H9 (cell line): ENCODE results near the gene UBL4A. TPM values are rescaled to one million over a fixed set of nuclear protein-coding genes. Genes with fewer than 3 reads are reported as not detected.

Experiments used
- DNase-seq: peaks from one replicate; pipeline ENCODE4 v3.0.0-alpha.2; 2017
- H2AFZ ChIP-seq: one replicate; pipeline ENCODE4 v1.6.1; 2013; ENCODE audit warnings: mild to moderate bottlenecking, low read length, control low read depth, moderate library complexity
- H2AK5ac ChIP-seq: 2 replicates; pipeline ENCODE4 v1.6.1; 2013; ENCODE audit warnings: low read length, control low read depth, mixed read lengths; ENCODE audit not compliant: insufficient read length
- H2BK120ac ChIP-seq: one replicate; pipeline ENCODE4 v1.6.1; 2013; ENCODE audit warnings: low read depth, mild to moderate bottlenecking, low read length, control low read depth, inconsistent platforms; ENCODE audit not compliant: poor library complexity, severe bottlenecking
- H2BK12ac ChIP-seq: 2 replicates; pipeline ENCODE4 v1.6.1; 2013; ENCODE audit warnings: low read length, control low read depth, mixed read lengths, low read depth; ENCODE audit not compliant: insufficient read length
- H2BK15ac ChIP-seq: 2 replicates; pipeline ENCODE4 v1.6.1; 2013; ENCODE audit warnings: low read depth, low read length, control low read depth
- H2BK20ac ChIP-seq: one replicate; pipeline ENCODE4 v1.6.1; 2013; ENCODE audit warnings: low read depth, mild to moderate bottlenecking, low read length, control low read depth, inconsistent platforms; ENCODE audit not compliant: poor library complexity, severe bottlenecking
- H2BK5ac ChIP-seq: 2 replicates; pipeline ENCODE4 v1.6.1; 2013; ENCODE audit warnings: low read length, control low read depth, mixed read lengths; ENCODE audit not compliant: insufficient read length
- H3K14ac ChIP-seq: 2 replicates; pipeline ENCODE4 v1.6.1; 2013; ENCODE audit warnings: low read length, control low read depth; ENCODE audit not compliant: insufficient read depth
- H3K18ac ChIP-seq: 2 replicates; pipeline ENCODE4 v1.6.1; 2013; ENCODE audit warnings: low read depth, mild to moderate bottlenecking, mixed read lengths, low read length, control low read depth; ENCODE audit not compliant: insufficient read length
- H3K23ac ChIP-seq: 2 replicates; pipeline ENCODE4 v1.6.1; 2013; ENCODE audit warnings: low read length, control low read depth, mixed read lengths, low read depth; ENCODE audit not compliant: insufficient read length
- H3K23me2 ChIP-seq: 2 replicates; pipeline ENCODE4 v1.6.1; 2013; ENCODE audit warnings: low read depth, mild to moderate bottlenecking, mixed read lengths, low read length, control low read depth; ENCODE audit not compliant: insufficient read length, poor library complexity, severe bottlenecking
- H3K27ac ChIP-seq: 2 replicates; pipeline ENCODE4 v1.5.1; 2013; ENCODE audit warnings: low read length, control low read depth, mixed read lengths, low read depth; ENCODE audit not compliant: insufficient read length
- H3K27me3 ChIP-seq: 2 replicates; pipeline ENCODE4 v1.6.1; 2013; ENCODE audit warnings: low read length, control low read depth, inconsistent platforms; ENCODE audit not compliant: insufficient read depth
- H3K4ac ChIP-seq: 2 replicates; pipeline ENCODE4 v1.6.1; 2013; ENCODE audit warnings: low read depth, mild to moderate bottlenecking, control low read depth, inconsistent platforms, low read length, moderate library complexity
- H3K4me1 ChIP-seq: 2 replicates; pipeline ENCODE4 v1.6.1; 2013; ENCODE audit warnings: low read length, control low read depth, inconsistent platforms; ENCODE audit not compliant: insufficient read depth
- H3K4me2 ChIP-seq: 2 replicates; pipeline ENCODE4 v1.6.1; 2013; ENCODE audit warnings: low read length, control low read depth, mixed read lengths; ENCODE audit not compliant: insufficient read length, insufficient read depth
- H3K56ac ChIP-seq: 2 replicates; pipeline ENCODE4 v1.6.1; 2013; ENCODE audit warnings: low read depth, mild to moderate bottlenecking, mixed read lengths, low read length, control low read depth; ENCODE audit not compliant: insufficient read length
- H3K79me1 ChIP-seq: 2 replicates; pipeline ENCODE4 v1.6.1; 2013; ENCODE audit warnings: low read depth, mild to moderate bottlenecking, moderate library complexity, low read length, control low read depth, inconsistent platforms; ENCODE audit not compliant: insufficient read depth, poor library complexity, severe bottlenecking
- H3K79me2 ChIP-seq: 2 replicates; pipeline ENCODE4 v1.6.1; 2013; ENCODE audit warnings: low read length, control low read depth, inconsistent platforms; ENCODE audit not compliant: insufficient read depth
- H3K9ac ChIP-seq: 2 replicates; pipeline ENCODE4 v1.6.1; 2013; ENCODE audit warnings: low read length, control low read depth, mixed read lengths; ENCODE audit not compliant: insufficient read length; ENCODE audit errors: extremely low read depth
- H3K9me3 ChIP-seq: one replicate; pipeline ENCODE4 v1.6.1; 2013; ENCODE audit warnings: low read depth, low read length, inconsistent platforms; ENCODE audit not compliant: control insufficient read depth
- H3T11ph ChIP-seq: one replicate; pipeline ENCODE4 v1.6.1; 2013; ENCODE audit warnings: mild to moderate bottlenecking, low read length, control low read depth, inconsistent platforms
- H4K20me1 ChIP-seq: one replicate; pipeline ENCODE4 v1.6.1; 2013; ENCODE audit not compliant: control insufficient read depth, insufficient read length, insufficient read depth
- H4K5ac ChIP-seq: 2 replicates; pipeline ENCODE4 v1.6.1; 2013; ENCODE audit warnings: low read depth, mild to moderate bottlenecking, mixed read lengths, low read length, control low read depth; ENCODE audit not compliant: insufficient read length
- H4K8ac ChIP-seq: replicated peaks from 2 replicates; pipeline ENCODE4 v1.6.1; 2013; ENCODE audit warnings: low read length, control low read depth, mixed read lengths, low read depth; ENCODE audit not compliant: insufficient read length
- H4K91ac ChIP-seq: 2 replicates; pipeline ENCODE4 v1.6.1; 2013; ENCODE audit warnings: low read depth, mild to moderate bottlenecking, moderate library complexity, mixed read lengths, low read length, control low read depth; ENCODE audit not compliant: insufficient read length
- H3K27ac Mint-ChIP-seq, 3 experiments: 2 replicates in 2 of 3; 3 replicates in 1 of 3; pipeline ENCODE4 v1.8.0; 2020 to 2021; ENCODE audit warnings: mixed read lengths in 3 of 3, mild to moderate bottlenecking in 1 of 3, moderate library complexity in 1 of 3
- H3K27me3 Mint-ChIP-seq: 2 replicates; pipeline ENCODE4 v1.8.0; 2021; ENCODE audit warnings: low read depth, mild to moderate bottlenecking, moderate library complexity, mixed read lengths
- H3K36me3 Mint-ChIP-seq, 3 experiments: 2 replicates in 2 of 3; 3 replicates in 1 of 3; pipeline ENCODE4 v1.8.0; 2020 to 2021; ENCODE audit warnings: low read depth in 3 of 3, mixed read lengths in 3 of 3; ENCODE audit not compliant: insufficient read depth in 1 of 3
- H3K4me1 Mint-ChIP-seq, 2 experiments: 2 replicates each; pipeline ENCODE4 v1.8.0; 2020; ENCODE audit warnings: mixed read lengths in 2 of 2
- H3K4me3 Mint-ChIP-seq, 2 experiments: 2 replicates in 1 of 2; 3 replicates in 1 of 2; pipeline ENCODE4 v1.8.0; 2020 to 2021; ENCODE audit warnings: mild to moderate bottlenecking in 2 of 2, mixed read lengths in 2 of 2, moderate library complexity in 1 of 2
- H3K9me3 Mint-ChIP-seq, 2 experiments: 2 replicates in 1 of 2; 3 replicates in 1 of 2; pipeline ENCODE4 v1.8.0; 2020; ENCODE audit warnings: mild to moderate bottlenecking in 2 of 2, mixed read lengths in 2 of 2, moderate library complexity in 1 of 2
- CTCF ChIP-seq: fragments of 200-600 bp; sonication (generic); conservative IDR thresholded peaks from 3 replicates; pipeline ENCODE4 v1.8.0; 2021; ENCODE audit warnings: antibody characterized with exemption, mild to moderate bottlenecking
- WGBS: extraction: QIAGEN DNeasy Blood & Tissue Kit; methylation state at CpG from one replicate; pipeline ENCODE4 v1.1.7; 2013; ENCODE audit warnings: missing lambda C conversion rate, low lambda C conversion rate, mixed read lengths; ENCODE audit not compliant: insufficient read length; ENCODE audit errors: extremely low coverage; 5-methylcytosine and 5-hydroxymethylcytosine counted together
- total RNA-seq: library from RNA; stranded (reverse); gene quantifications from 2 replicates; pipeline ENCODE4 v1.2.1, GENCODE V29; 2021

Gene UBL4A
- total RNA-seq, 1 experiment from 2014 or later: 30.9 TPM

GRCh38 chrX:154484255-154485149, 1.9 kb downstream of the UBL4A start:
- Histone ChIP-seq H3K27ac (no peak overlapping the region), H2BK15ac (no peak overlapping the region), H4K20me1 (no peaks in the 10 kb centered on the region), H3K79me1 (no peaks in the 10 kb centered on the region), H2BK120ac (no peak overlapping the region), H3K4ac (no peak overlapping the region), H2BK5ac (no peak overlapping the region), H4K8ac (no peak overlapping the region), H3K9ac (no peak overlapping the region), H3K9me3 (peaks cover 49% of the 10 kb centered on the region), H3K14ac (no peak overlapping the region), H2AFZ (no peak overlapping the region), H3K23ac (no peak overlapping the region), H3K79me2 (no peaks in the 10 kb centered on the region), H3T11ph (no peak overlapping the region), H3K27me3 (no peaks in the 10 kb centered on the region), H3K18ac (no peak overlapping the region), H3K56ac (no peak overlapping the region), H2AK5ac (no peak overlapping the region), H2BK12ac (no peak overlapping the region), H3K23me2 (peaks cover under 1% of the 10 kb centered on the region), H3K4me1 (no peaks in the 10 kb centered on the region; the same call in 1 of the 2 replicates), H2BK20ac (no peak overlapping the region), H4K5ac (no peak overlapping the region), H4K91ac (no peak overlapping the region), H3K4me2 (no peak overlapping the region)
- no peak for TF ChIP-seq CTCF
- H3K36me3 Mint-ChIP-seq: peaks cover 3 to 28% (median 22%) of the 10 kb centered on the region in 3 experiments
- H3K4me1 Mint-ChIP-seq: peaks cover 3 to 12% of the 10 kb centered on the region in 2 experiments; a peak in 3 of 4 replicates
- H3K9me3 Mint-ChIP-seq: peaks cover 71 to 81% of the 10 kb centered on the region in 2 experiments
- DNase-seq: no peak
- peaks cover 8% of the 10 kb centered on the region for H3K27me3 Mint-ChIP-seq
- H3K4me3 Mint-ChIP-seq: no peak overlapping the region
- no CpG with 5 or more reads among the region's 16 CpGs for WGBS
- no peak overlapping the region for H3K27ac Mint-ChIP-seq
